H1 (cell line): ENCODE data around the gene CADM1. TPM values are rescaled to one million over a fixed set of nuclear protein-coding genes. Genes with fewer than 3 reads are reported as not detected.

Experiments used
- SIN3A ChIP-seq, 2 experiments: IDR thresholded peaks in 1 of 2; conservative IDR thresholded peaks in 1 of 2; 2 replicates each; pipeline ENCODE4 v1.6.1; 2011 to 2012; ENCODE audit warnings: low read length in 2 of 2, improper control_type of control experiment in 1 of 2, low read depth in 1 of 2, mild to moderate bottlenecking in 1 of 2
- polyA plus RNA-seq, 7 experiments: library from polyadenylated mRNA; depleted of rRNA in 3 of 7; stranded (reverse) in 5 of 7; unstranded in 2 of 7; fragments of >200 nt in 5 of 7; fragments of 200-250 nt in 2 of 7; gene quantifications; 1 replicate in 5 of 7; 2 replicates in 1 of 7; 4 replicates in 1 of 7; pipeline versions ENCODE4 v1.2.1 to v1.2.3, GENCODE V29; 2011 to 2013; ENCODE audit warnings: missing spikeins in 2 of 7, mixed read lengths in 2 of 7
- total RNA-seq: library from RNA; stranded (reverse); fragmentation: NEBNext Ultra II Directional; extraction: Animal tissue kit (Norgen Biotek cat#: 25700); gene quantifications from 2 replicates; pipeline ENCODE4 v1.2.1, GENCODE V29; 2021
- TF ChIP-seq, protein P1 (sequence below): fragments of 300-600 bp; sonication (generic); IDR thresholded peaks from 2 replicates; pipeline ENCODE4 v1.7.1; 2012; ENCODE audit warnings: low read length, moderate library complexity, mild to moderate bottlenecking, inconsistent platforms; ENCODE audit not compliant: insufficient replicate concordance

The CADM1 gene
- total and polyA plus RNA-seq, 2 of the 8 experiments (the other 6 are each of a cell fraction or from before 2014, with no cell fraction given) = 8.3 to 25.3 TPM

DNA sequence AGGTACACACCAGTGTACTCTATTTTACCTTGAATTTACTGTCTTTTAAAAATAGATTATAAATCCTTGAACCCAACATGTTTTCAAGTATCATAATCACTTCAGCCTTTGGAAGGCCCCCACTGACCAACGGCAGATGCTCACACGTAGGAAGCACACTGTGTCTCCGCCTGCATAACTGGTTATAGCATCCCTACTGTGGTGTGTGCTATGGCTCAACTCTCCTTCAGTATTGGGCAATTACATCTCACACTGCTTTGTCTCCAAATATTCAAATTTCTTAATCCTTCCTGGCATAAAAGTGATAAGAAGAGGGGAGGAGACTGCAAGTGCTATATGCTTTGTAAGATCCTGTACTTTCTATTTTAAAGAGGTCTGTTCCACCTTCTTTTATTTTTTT is 165.7 kb downstream of the CADM1 start (continued):
- TF ChIP-seq, protein P1, sequence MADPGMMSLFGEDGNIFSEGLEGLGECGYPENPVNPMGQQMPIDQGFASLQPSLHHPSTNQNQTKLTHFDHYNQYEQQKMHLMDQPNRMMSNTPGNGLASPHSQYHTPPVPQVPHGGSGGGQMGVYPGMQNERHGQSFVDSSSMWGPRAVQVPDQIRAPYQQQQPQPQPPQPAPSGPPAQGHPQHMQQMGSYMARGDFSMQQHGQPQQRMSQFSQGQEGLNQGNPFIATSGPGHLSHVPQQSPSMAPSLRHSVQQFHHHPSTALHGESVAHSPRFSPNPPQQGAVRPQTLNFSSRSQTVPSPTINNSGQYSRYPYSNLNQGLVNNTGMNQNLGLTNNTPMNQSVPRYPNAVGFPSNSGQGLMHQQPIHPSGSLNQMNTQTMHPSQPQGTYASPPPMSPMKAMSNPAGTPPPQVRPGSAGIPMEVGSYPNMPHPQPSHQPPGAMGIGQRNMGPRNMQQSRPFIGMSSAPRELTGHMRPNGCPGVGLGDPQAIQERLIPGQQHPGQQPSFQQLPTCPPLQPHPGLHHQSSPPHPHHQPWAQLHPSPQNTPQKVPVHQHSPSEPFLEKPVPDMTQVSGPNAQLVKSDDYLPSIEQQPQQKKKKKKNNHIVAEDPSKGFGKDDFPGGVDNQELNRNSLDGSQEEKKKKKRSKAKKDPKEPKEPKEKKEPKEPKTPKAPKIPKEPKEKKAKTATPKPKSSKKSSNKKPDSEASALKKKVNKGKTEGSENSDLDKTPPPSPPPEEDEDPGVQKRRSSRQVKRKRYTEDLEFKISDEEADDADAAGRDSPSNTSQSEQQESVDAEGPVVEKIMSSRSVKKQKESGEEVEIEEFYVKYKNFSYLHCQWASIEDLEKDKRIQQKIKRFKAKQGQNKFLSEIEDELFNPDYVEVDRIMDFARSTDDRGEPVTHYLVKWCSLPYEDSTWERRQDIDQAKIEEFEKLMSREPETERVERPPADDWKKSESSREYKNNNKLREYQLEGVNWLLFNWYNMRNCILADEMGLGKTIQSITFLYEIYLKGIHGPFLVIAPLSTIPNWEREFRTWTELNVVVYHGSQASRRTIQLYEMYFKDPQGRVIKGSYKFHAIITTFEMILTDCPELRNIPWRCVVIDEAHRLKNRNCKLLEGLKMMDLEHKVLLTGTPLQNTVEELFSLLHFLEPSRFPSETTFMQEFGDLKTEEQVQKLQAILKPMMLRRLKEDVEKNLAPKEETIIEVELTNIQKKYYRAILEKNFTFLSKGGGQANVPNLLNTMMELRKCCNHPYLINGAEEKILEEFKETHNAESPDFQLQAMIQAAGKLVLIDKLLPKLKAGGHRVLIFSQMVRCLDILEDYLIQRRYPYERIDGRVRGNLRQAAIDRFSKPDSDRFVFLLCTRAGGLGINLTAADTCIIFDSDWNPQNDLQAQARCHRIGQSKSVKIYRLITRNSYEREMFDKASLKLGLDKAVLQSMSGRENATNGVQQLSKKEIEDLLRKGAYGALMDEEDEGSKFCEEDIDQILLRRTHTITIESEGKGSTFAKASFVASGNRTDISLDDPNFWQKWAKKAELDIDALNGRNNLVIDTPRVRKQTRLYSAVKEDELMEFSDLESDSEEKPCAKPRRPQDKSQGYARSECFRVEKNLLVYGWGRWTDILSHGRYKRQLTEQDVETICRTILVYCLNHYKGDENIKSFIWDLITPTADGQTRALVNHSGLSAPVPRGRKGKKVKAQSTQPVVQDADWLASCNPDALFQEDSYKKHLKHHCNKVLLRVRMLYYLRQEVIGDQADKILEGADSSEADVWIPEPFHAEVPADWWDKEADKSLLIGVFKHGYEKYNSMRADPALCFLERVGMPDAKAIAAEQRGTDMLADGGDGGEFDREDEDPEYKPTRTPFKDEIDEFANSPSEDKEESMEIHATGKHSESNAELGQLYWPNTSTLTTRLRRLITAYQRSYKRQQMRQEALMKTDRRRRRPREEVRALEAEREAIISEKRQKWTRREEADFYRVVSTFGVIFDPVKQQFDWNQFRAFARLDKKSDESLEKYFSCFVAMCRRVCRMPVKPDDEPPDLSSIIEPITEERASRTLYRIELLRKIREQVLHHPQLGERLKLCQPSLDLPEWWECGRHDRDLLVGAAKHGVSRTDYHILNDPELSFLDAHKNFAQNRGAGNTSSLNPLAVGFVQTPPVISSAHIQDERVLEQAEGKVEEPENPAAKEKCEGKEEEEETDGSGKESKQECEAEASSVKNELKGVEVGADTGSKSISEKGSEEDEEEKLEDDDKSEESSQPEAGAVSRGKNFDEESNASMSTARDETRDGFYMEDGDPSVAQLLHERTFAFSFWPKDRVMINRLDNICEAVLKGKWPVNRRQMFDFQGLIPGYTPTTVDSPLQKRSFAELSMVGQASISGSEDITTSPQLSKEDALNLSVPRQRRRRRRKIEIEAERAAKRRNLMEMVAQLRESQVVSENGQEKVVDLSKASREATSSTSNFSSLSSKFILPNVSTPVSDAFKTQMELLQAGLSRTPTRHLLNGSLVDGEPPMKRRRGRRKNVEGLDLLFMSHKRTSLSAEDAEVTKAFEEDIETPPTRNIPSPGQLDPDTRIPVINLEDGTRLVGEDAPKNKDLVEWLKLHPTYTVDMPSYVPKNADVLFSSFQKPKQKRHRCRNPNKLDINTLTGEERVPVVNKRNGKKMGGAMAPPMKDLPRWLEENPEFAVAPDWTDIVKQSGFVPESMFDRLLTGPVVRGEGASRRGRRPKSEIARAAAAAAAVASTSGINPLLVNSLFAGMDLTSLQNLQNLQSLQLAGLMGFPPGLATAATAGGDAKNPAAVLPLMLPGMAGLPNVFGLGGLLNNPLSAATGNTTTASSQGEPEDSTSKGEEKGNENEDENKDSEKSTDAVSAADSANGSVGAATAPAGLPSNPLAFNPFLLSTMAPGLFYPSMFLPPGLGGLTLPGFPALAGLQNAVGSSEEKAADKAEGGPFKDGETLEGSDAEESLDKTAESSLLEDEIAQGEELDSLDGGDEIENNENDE = no peak
- no peak for TF ChIP-seq SIN3A (conservative IDR thresholded peaks at IDR 0.05 in 1 of 2, IDR thresholded peaks at IDR 0.05 in 1 of 2; ENCODE audit: low read depth in 1 of 2, low read length in 2 of 2)
- TF ChIP-seq, all 59 proteins: peak for 1
